ENCODE measurements around the gene EIF1AD.

Gene EIF1AD

GRCh38 chr11:66020212-66020611 is 18.3 kb upstream of the EIF1AD start:
- no peak overlapping the region for H3K4me3 ChIP-seq (ENCODE audit: insufficient read depth in 1 of 2, low read depth in 1 of 2, low read length in 2 of 2)
- peak overlapping the region; percentile 75 for H2AK5ac ChIP-seq (ENCODE audit: low read length, severe bottlenecking)
- no peak overlapping the region for H3K27ac ChIP-seq (ENCODE audit: low read length, poor library complexity, severe bottlenecking)
- H3K4me2 ChIP-seq (ENCODE audit: low read length, poor library complexity, severe bottlenecking), result no peak overlapping the region
- peaks cover 26% of the 10 kb centered on the region for H3K4me1 ChIP-seq (ENCODE audit: control insufficient read depth, insufficient read depth, low read depth, low read length)
- H4K8ac ChIP-seq (ENCODE audit: low read length), result peak overlapping the region; percentile 79
- no peaks in the 10 kb centered on the region for H3K79me1 ChIP-seq (replicated peaks; ENCODE audit: low read length, poor library complexity, severe bottlenecking)
- H2BK5ac ChIP-seq (ENCODE audit: low read depth, low read length, poor library complexity, severe bottlenecking), result no peak overlapping the region
- no peak for DNase-seq
- H3K14ac ChIP-seq (ENCODE audit: low read length in 2 of 2), result no peak overlapping the region
- H4K91ac ChIP-seq (ENCODE audit: low read length), result peak overlapping the region; percentile 0
- H3K23ac ChIP-seq (ENCODE audit: low read length in 2 of 2), result no peak overlapping the region
- no peak overlapping the region for H2BK15ac ChIP-seq (ENCODE audit: low read depth, poor library complexity, severe bottlenecking)
- peaks cover 0 to 14% of the 10 kb centered on the region in 2 experiments for H3K27me3 ChIP-seq (ENCODE audit: control insufficient read depth in 1 of 2, insufficient read depth in 1 of 2, low read length in 2 of 2)
- H2AFZ ChIP-seq (ENCODE audit: low read depth, low read length), result no peak overlapping the region
- H3K4ac ChIP-seq (ENCODE audit: low read depth in 1 of 2, low read length in 2 of 2), result no peak overlapping the region
- H3K18ac ChIP-seq (ENCODE audit: low read depth in 1 of 2, low read length in 2 of 2), result peak overlapping the region in 1 of 2 experiments; percentile 40
- H2BK120ac ChIP-seq (ENCODE audit: low read depth, low read length), result no peak overlapping the region
- 83% methylated on average over 8 of the region's 8 CpGs for WGBS
- peak overlapping the region in 1 of 2 experiments; percentile 65 for H2BK12ac ChIP-seq (ENCODE audit: low read length in 2 of 2)
- H3K9ac ChIP-seq (ENCODE audit: low read length), result no peak overlapping the region
- no peaks in the 10 kb centered on the region for H3K36me3 ChIP-seq (ENCODE audit: control insufficient read depth in 1 of 2, insufficient read depth in 2 of 2, low read depth in 1 of 2, low read length in 2 of 2)
- no peaks in the 10 kb centered on the region for H3K9me3 ChIP-seq (ENCODE audit: control insufficient read depth, low read length)

- Histone ChIP-seq H2AFZ (ENCODE audit: low read depth, low read length) (no peak overlapping the region), H3K27ac (ENCODE audit: low read length, poor library complexity, severe bottlenecking) (no peak overlapping the region), H2BK120ac (ENCODE audit: low read depth, low read length) (no peak overlapping the region), H3K9me3 (ENCODE audit: control insufficient read depth, low read length) (no peaks in the 10 kb centered on the region), H3K4me3 (ENCODE audit: insufficient read depth in 1 of 2, low read depth in 1 of 2, low read length in 2 of 2) (no peak overlapping the region), H3K18ac (ENCODE audit: low read depth in 1 of 2, low read length in 2 of 2) (no peak overlapping the region), H2BK15ac (ENCODE audit: low read depth, poor library complexity, severe bottlenecking) (no peak overlapping the region), H3K4ac (ENCODE audit: low read depth in 1 of 2, low read length in 2 of 2) (no peak overlapping the region), H3K4me2 (ENCODE audit: low read length, poor library complexity, severe bottlenecking) (no peak overlapping the region), H3K14ac (ENCODE audit: low read length in 2 of 2) (no peak overlapping the region), H3K36me3 (ENCODE audit: control insufficient read depth in 1 of 2, insufficient read depth in 2 of 2, low read depth in 1 of 2, low read length in 2 of 2) (no peaks in the 10 kb centered on the region), H3K4me1 (ENCODE audit: control insufficient read depth, insufficient read depth, low read depth, low read length) (peaks cover 34% of the 10 kb centered on the region), H4K91ac (ENCODE audit: low read length) (no peak overlapping the region), H2BK12ac (ENCODE audit: low read length in 2 of 2) (no peak overlapping the region), H2AK5ac (ENCODE audit: low read length, severe bottlenecking) (no peak overlapping the region), H4K8ac (ENCODE audit: low read length) (no peak overlapping the region), H3K23ac (ENCODE audit: low read length in 2 of 2) (no peak overlapping the region), H2BK5ac (ENCODE audit: low read depth, low read length, poor library complexity, severe bottlenecking) (no peak overlapping the region), H3K9ac (ENCODE audit: low read length) (no peak overlapping the region), H3K79me1 (replicated peaks; ENCODE audit: low read length, poor library complexity, severe bottlenecking) (no peaks in the 10 kb centered on the region), H3K27me3 (ENCODE audit: control insufficient read depth in 1 of 2, insufficient read depth in 1 of 2, low read length in 2 of 2) (peaks cover 0 to 9% of the 10 kb centered on the region in 2 experiments)
- DNase-seq, result no peak
- 85% methylated on average over 4 of the region's 4 CpGs for WGBS
Measured at GRCh38 chr11:66017321-66017720, 15.4 kb upstream of the EIF1AD start.

GRCh38 chr11:66016793-66017177 is 14.8 kb upstream of the EIF1AD start:
- Histone ChIP-seq H3K4me1 (ENCODE audit: control insufficient read depth, insufficient read depth, low read depth, low read length) (peaks cover 35% of the 10 kb centered on the region), H3K36me3 (ENCODE audit: control insufficient read depth in 1 of 2, insufficient read depth in 2 of 2, low read depth in 1 of 2, low read length in 2 of 2) (no peaks in the 10 kb centered on the region), H2AK5ac (ENCODE audit: low read length, severe bottlenecking) (no peak overlapping the region), H3K9ac (ENCODE audit: low read length) (no peak overlapping the region), H3K9me3 (ENCODE audit: control insufficient read depth, low read length) (no peaks in the 10 kb centered on the region), H2BK5ac (ENCODE audit: low read depth, low read length, poor library complexity, severe bottlenecking) (no peak overlapping the region), H2BK12ac (ENCODE audit: low read length in 2 of 2) (no peak overlapping the region), H3K4me2 (ENCODE audit: low read length, poor library complexity, severe bottlenecking) (no peak overlapping the region), H2BK15ac (ENCODE audit: low read depth, poor library complexity, severe bottlenecking) (peak overlapping the region; percentile 2), H4K8ac (ENCODE audit: low read length) (no peak overlapping the region), H3K27me3 (ENCODE audit: control insufficient read depth in 1 of 2, insufficient read depth in 1 of 2, low read length in 2 of 2) (peaks cover 0 to 14% of the 10 kb centered on the region in 2 experiments), H2AFZ (ENCODE audit: low read depth, low read length) (no peak overlapping the region), H3K14ac (ENCODE audit: low read length in 2 of 2) (no peak overlapping the region), H3K4me3 (ENCODE audit: insufficient read depth in 1 of 2, low read depth in 1 of 2, low read length in 2 of 2) (no peak overlapping the region), H4K91ac (ENCODE audit: low read length) (no peak overlapping the region), H3K23ac (ENCODE audit: low read length in 2 of 2) (no peak overlapping the region), H3K4ac (ENCODE audit: low read depth in 1 of 2, low read length in 2 of 2) (no peak overlapping the region), H3K18ac (ENCODE audit: low read depth in 1 of 2, low read length in 2 of 2) (no peak overlapping the region), H2BK120ac (ENCODE audit: low read depth, low read length) (no peak overlapping the region), H3K27ac (ENCODE audit: low read length, poor library complexity, severe bottlenecking) (no peak overlapping the region), H3K79me1 (replicated peaks; ENCODE audit: low read length, poor library complexity, severe bottlenecking) (no peaks in the 10 kb centered on the region)
- WGBS, result 96% methylated on average over 10 of the region's 10 CpGs
- no peak for DNase-seq

- WGBS, result 92% methylated on average over 18 of the region's 18 CpGs
Measured at GRCh38 chr11:66015936-66016792, 14.2 kb upstream of the EIF1AD start.

More at GRCh38 chr11:66015936-66016792, 14.2 kb upstream of the EIF1AD start:
- no peak overlapping the region for H2BK120ac ChIP-seq (ENCODE audit: low read depth, low read length)
- no peak overlapping the region for H3K23ac ChIP-seq (ENCODE audit: low read length in 2 of 2)
- no peak overlapping the region for H3K4me2 ChIP-seq (ENCODE audit: low read length, poor library complexity, severe bottlenecking)
- no peaks in the 10 kb centered on the region for H3K36me3 ChIP-seq (ENCODE audit: control insufficient read depth in 1 of 2, insufficient read depth in 2 of 2, low read depth in 1 of 2, low read length in 2 of 2)
- peak overlapping the region; percentile 56 for H4K91ac ChIP-seq (ENCODE audit: low read length)
- no peak for DNase-seq
- H3K9me3 ChIP-seq (ENCODE audit: control insufficient read depth, low read length), result no peaks in the 10 kb centered on the region
- H2BK12ac ChIP-seq (ENCODE audit: low read length in 2 of 2), result peak overlapping the region in 1 of 2 experiments; percentile 4
- no peak overlapping the region for H2AFZ ChIP-seq (ENCODE audit: low read depth, low read length)
- H3K4ac ChIP-seq (ENCODE audit: low read depth in 1 of 2, low read length in 2 of 2), result peak overlapping the region in 1 of 2 experiments; percentile 35
- no peak overlapping the region for H3K27ac ChIP-seq (ENCODE audit: low read length, poor library complexity, severe bottlenecking)
- H3K4me3 ChIP-seq (ENCODE audit: insufficient read depth in 1 of 2, low read depth in 1 of 2, low read length in 2 of 2), result no peak overlapping the region
- H4K8ac ChIP-seq (ENCODE audit: low read length), result peak overlapping the region; percentile 39
- H3K18ac ChIP-seq (ENCODE audit: low read depth in 1 of 2, low read length in 2 of 2), result peak overlapping the region; percentile 28 to 44
- H3K9ac ChIP-seq (ENCODE audit: low read length), result no peak overlapping the region
- H3K4me1 ChIP-seq (ENCODE audit: control insufficient read depth, insufficient read depth, low read depth, low read length), result peaks cover 34% of the 10 kb centered on the region
- no peak overlapping the region for H3K14ac ChIP-seq (ENCODE audit: low read length in 2 of 2)
- peak overlapping the region; percentile 2 for H2BK15ac ChIP-seq (ENCODE audit: low read depth, poor library complexity, severe bottlenecking)
- no peaks in the 10 kb centered on the region for H3K79me1 ChIP-seq (replicated peaks; ENCODE audit: low read length, poor library complexity, severe bottlenecking)
- peaks cover 4 to 20% of the 10 kb centered on the region in 2 experiments for H3K27me3 ChIP-seq (ENCODE audit: control insufficient read depth in 1 of 2, insufficient read depth in 1 of 2, low read length in 2 of 2)
- peak overlapping the region; percentile 18 for H2AK5ac ChIP-seq (ENCODE audit: low read length, severe bottlenecking)
- no peak overlapping the region for H2BK5ac ChIP-seq (ENCODE audit: low read depth, low read length, poor library complexity, severe bottlenecking)

Data from mesenchymal stem cell (in vitro differentiated cells and primary cell).